Loucy (cell line): ENCODE measurements around the gene KCNH8.

ENCODE experiments used
- H2AFZ ChIP-seq: fragments of 200-600 bp; sonication (generic); 2 replicates; pipeline ENCODE4 v1.6.0; 2016; ENCODE audit warnings: antibody characterized with exemption, mild to moderate bottlenecking, low read length, moderate library complexity
- H3F3A ChIP-seq: fragments of 200-600 bp; 2 replicates; pipeline ENCODE4 v1.6.0; 2016; ENCODE audit warnings: antibody characterized with exemption, low read depth, mild to moderate bottlenecking
- H3K27me3 ChIP-seq: fragments of 200-600 bp; sonication (generic); 2 replicates; pipeline ENCODE4 v1.6.1; 2014; ENCODE audit warnings: low read length, mild to moderate bottlenecking; ENCODE audit not compliant: insufficient read depth, poor library complexity, severe bottlenecking
- H3K36me3 ChIP-seq: fragments of 200-600 bp; sonication (generic); 2 replicates; pipeline ENCODE4 v1.6.1; 2016; ENCODE audit warnings: low read length; ENCODE audit not compliant: insufficient read depth
- H3K4me1 ChIP-seq: fragments of 200-600 bp; sonication (generic); 2 replicates; pipeline ENCODE4 v1.5.1; 2014; ENCODE audit warnings: low read length, mild to moderate bottlenecking; ENCODE audit not compliant: insufficient read depth, poor library complexity, severe bottlenecking
- H3K4me2 ChIP-seq: fragments of 200-600 bp; sonication (generic); 2 replicates; pipeline ENCODE4 v1.6.0; 2014; ENCODE audit warnings: antibody characterized with exemption, low read length, low read depth, mild to moderate bottlenecking; ENCODE audit not compliant: poor library complexity, severe bottlenecking
- H3K4me3 ChIP-seq: fragments of 200-600 bp; sonication (generic); 2 replicates; pipeline ENCODE4 v1.5.1; 2014; ENCODE audit warnings: low read length, mild to moderate bottlenecking, mixed read lengths; ENCODE audit not compliant: poor library complexity, severe bottlenecking
- H3K79me2 ChIP-seq: fragments of 200-600 bp; sonication (generic); 2 replicates; pipeline ENCODE4 v1.6.1; 2014; ENCODE audit warnings: low read length; ENCODE audit not compliant: insufficient read depth
- H3K9ac ChIP-seq: fragments of 200-600 bp; sonication (generic); 2 replicates; pipeline ENCODE4 v1.6.0; 2014; ENCODE audit warnings: mild to moderate bottlenecking, low read depth, low read length, moderate library complexity; ENCODE audit not compliant: poor library complexity, severe bottlenecking
- H3K9me2 ChIP-seq: fragments of 200-600 bp; sonication (generic); replicated peaks from 2 replicates; pipeline ENCODE4 v1.6.1; 2016; ENCODE audit warnings: low read depth, low read length, mixed read lengths
- H3K9me3 ChIP-seq: fragments of 200-600 bp; sonication (generic); 2 replicates; pipeline ENCODE4 v1.6.1; 2014; ENCODE audit warnings: mild to moderate bottlenecking, antibody characterized with exemption, low read length, low read depth; ENCODE audit not compliant: insufficient read depth
- H4K20me1 ChIP-seq: fragments of 200-600 bp; sonication (generic); 2 replicates; pipeline ENCODE4 v1.6.0; 2014; ENCODE audit warnings: antibody characterized with exemption, low read length, mild to moderate bottlenecking; ENCODE audit not compliant: insufficient read depth, poor library complexity, severe bottlenecking
- EZH2phosphoT487 ChIP-seq: fragments of 200-600 bp; IDR thresholded peaks from 2 replicates; pipeline ENCODE4 v1.6.1; 2018; ENCODE audit warnings: antibody characterized with exemption, mild to moderate bottlenecking, moderate library complexity, borderline replicate concordance
- TF ChIP-seq, protein P1 (sequence below): fragments of 200-600 bp; sonication (generic); conservative IDR thresholded peaks from 2 replicates; pipeline ENCODE4 v1.5.1; 2014; ENCODE audit warnings: mild to moderate bottlenecking, antibody characterized with exemption, low read length

The KCNH8 gene

DNA sequence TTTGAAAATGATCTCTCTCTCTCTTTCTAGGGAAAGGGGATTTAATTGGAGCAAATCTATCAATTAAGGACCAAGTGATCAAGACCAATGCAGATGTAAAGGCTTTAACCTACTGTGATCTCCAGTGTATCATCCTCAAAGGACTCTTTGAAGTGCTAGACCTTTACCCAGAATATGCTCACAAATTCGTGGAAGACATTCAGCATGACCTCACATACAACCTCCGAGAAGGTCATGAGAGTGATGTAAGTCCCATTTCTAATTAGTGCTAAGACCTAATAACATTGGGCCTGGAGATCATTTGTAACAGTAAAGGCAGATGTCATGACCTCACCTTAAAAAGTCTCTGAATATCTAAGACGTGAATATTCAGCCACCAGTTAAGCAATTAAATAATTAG, 308.4 kb downstream of the KCNH8 start:
- no peaks in the 10 kb centered on the region for H3K9me2 ChIP-seq
- TF ChIP-seq EZH2phosphoT487, result no peak
- TF ChIP-seq, protein P1, sequence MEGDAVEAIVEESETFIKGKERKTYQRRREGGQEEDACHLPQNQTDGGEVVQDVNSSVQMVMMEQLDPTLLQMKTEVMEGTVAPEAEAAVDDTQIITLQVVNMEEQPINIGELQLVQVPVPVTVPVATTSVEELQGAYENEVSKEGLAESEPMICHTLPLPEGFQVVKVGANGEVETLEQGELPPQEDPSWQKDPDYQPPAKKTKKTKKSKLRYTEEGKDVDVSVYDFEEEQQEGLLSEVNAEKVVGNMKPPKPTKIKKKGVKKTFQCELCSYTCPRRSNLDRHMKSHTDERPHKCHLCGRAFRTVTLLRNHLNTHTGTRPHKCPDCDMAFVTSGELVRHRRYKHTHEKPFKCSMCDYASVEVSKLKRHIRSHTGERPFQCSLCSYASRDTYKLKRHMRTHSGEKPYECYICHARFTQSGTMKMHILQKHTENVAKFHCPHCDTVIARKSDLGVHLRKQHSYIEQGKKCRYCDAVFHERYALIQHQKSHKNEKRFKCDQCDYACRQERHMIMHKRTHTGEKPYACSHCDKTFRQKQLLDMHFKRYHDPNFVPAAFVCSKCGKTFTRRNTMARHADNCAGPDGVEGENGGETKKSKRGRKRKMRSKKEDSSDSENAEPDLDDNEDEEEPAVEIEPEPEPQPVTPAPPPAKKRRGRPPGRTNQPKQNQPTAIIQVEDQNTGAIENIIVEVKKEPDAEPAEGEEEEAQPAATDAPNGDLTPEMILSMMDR, result no peak

DNA sequence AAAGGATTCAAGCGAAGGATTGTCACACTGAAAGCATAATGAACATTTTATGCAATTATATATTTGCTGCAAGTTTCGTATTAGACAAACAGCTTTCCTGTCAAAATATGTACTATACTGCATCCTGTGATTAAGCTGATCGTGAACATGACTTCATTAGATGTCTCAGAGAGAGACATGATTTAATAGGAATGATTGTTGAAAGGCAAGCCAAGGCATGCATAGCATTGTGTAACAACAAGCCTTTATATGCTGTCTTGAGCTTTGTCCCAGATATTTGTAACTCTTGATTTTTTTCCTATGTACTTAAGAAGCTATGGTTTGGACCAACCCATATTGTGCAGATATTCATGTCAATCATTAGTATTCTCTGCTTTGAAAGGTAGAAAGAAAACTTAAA, 309.1 kb downstream of the KCNH8 start:
- TF ChIP-seq, protein P1, result no peak
- TF ChIP-seq EZH2phosphoT487, result no peak
- H3K4me1 ChIP-seq, result no peaks in the 10 kb centered on the region
- no peak overlapping the region for H2AFZ ChIP-seq
- no peaks in the 10 kb centered on the region for H3K9me2 ChIP-seq
- H3K27me3 ChIP-seq, result no peaks in the 10 kb centered on the region
- no peaks in the 10 kb centered on the region for H3F3A ChIP-seq
- no peaks in the 10 kb centered on the region for H3K36me3 ChIP-seq
- H3K79me2 ChIP-seq, result no peaks in the 10 kb centered on the region
- no peak overlapping the region for H3K4me2 ChIP-seq
- no peak overlapping the region for H3K9ac ChIP-seq
- H3K9me3 ChIP-seq, result no peaks in the 10 kb centered on the region
- no peaks in the 10 kb centered on the region for H4K20me1 ChIP-seq
- H3K4me3 ChIP-seq, result no peak overlapping the region

More for the DNA sequence above, 308.4 kb downstream of the KCNH8 start:
- H3K9ac ChIP-seq, result no peak overlapping the region
- H3K79me2 ChIP-seq, result no peaks in the 10 kb centered on the region
- no peak overlapping the region for H3K4me3 ChIP-seq
- no peak overlapping the region for H2AFZ ChIP-seq
- no peaks in the 10 kb centered on the region for H3K36me3 ChIP-seq
- no peaks in the 10 kb centered on the region for H4K20me1 ChIP-seq
- no peaks in the 10 kb centered on the region for H3F3A ChIP-seq
- no peaks in the 10 kb centered on the region for H3K9me3 ChIP-seq
- H3K4me2 ChIP-seq, result no peak overlapping the region
- H3K4me1 ChIP-seq, result no peaks in the 10 kb centered on the region
- H3K27me3 ChIP-seq, result no peaks in the 10 kb centered on the region

DNA sequence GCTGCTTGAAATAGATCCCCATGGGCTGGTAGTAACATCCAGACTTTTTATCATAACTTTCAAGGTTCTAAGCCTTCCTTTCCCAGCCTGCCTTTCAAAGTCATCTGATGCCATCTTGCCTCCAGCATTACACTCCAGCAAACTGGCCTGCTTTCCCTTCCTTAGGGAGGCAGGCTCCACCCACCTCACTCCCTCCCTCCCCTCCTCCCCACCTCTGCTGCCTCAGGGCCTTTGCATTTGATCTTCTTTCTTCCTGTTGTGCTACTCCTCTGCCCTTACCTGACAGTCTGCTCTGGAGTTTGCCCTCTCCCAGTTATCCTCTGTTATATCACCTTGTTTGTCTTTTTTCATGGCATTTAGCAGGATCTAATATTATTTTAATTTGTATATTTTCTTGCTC, 319.5 kb downstream of the KCNH8 start:
- no peak overlapping the region for H2AFZ ChIP-seq
- H4K20me1 ChIP-seq, result no peaks in the 10 kb centered on the region
- H3K9ac ChIP-seq, result no peak overlapping the region
- no peak overlapping the region for H3K4me2 ChIP-seq
- H3F3A ChIP-seq, result no peaks in the 10 kb centered on the region
- H3K9me2 ChIP-seq, result no peaks in the 10 kb centered on the region
- H3K9me3 ChIP-seq, result no peaks in the 10 kb centered on the region
- H3K27me3 ChIP-seq, result no peaks in the 10 kb centered on the region
- no peaks in the 10 kb centered on the region for H3K79me2 ChIP-seq
- H3K4me1 ChIP-seq, result no peaks in the 10 kb centered on the region
- no peak overlapping the region for H3K4me3 ChIP-seq
- H3K36me3 ChIP-seq, result no peaks in the 10 kb centered on the region
- no peak for TF ChIP-seq EZH2phosphoT487
- TF ChIP-seq, protein P1, result no peak
